ENCODE measurements around the gene CHD1L. TPM values are rescaled to one million over a fixed set of nuclear protein-coding genes. Genes with fewer than 3 reads are reported as not detected.

Gene CHD1L
- polyA plus RNA-seq, 1 donor (not counting 4 experiments of a cell fraction or from before 2014, with no cell fraction given) = 49.2 TPM

DNA sequence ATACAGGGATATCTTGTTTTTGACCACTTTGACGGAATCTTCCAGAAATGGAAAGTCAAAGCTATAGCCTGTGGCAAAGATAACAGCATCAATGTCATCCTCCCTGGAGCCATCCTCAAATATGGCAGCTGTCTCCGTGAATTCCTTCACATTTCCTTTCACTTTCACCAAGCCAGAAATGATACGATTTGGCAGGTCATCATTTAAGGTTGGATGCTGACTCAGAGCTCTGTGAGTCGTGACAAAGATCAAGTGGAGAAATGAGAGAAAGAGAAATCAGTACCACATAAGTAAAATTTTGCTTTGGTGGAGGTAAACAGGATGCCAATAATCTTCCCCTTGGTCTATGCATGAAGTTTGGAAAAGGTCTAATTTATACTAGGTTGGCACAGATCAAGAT lies 41.2 kb upstream of the CHD1L start:
- Histone ChIP-seq H3K36me3 (ENCODE audit: control insufficient read depth in 2 of 2, extremely low read depth in 1 of 2, insufficient read depth in 2 of 2, low read length in 2 of 2) (no peaks in the 10 kb centered on the region), H3K27ac (ENCODE audit: control insufficient read depth, insufficient read depth, low read length) (no peak overlapping the region), H2AFZ (ENCODE audit: control insufficient read depth, low read length) (peak overlapping the region; percentile 56), H3K4me1 (ENCODE audit: control insufficient read depth, extremely low read depth, insufficient read depth, low read length) (no peaks in the 10 kb centered on the region), H4K20me1 (ENCODE audit: control insufficient read depth, extremely low read depth, insufficient read depth, low read length) (no peaks in the 10 kb centered on the region), H3K27me3 (ENCODE audit: control insufficient read depth, extremely low read depth, insufficient read depth, low read length) (no peaks in the 10 kb centered on the region), H3K9ac (ENCODE audit: control insufficient read depth, extremely low read depth, insufficient read depth, low read length) (no peak overlapping the region), H3K9me3 (ENCODE audit: control insufficient read depth, low read depth, low read length) (no peaks in the 10 kb centered on the region), H3K79me2 (ENCODE audit: control insufficient read depth, insufficient read depth, low read length) (no peaks in the 10 kb centered on the region), H3K4me2 (ENCODE audit: control insufficient read depth, extremely low read depth, insufficient read depth, low read depth, low read length) (peak overlapping the region; percentile 49), H3K9me1 (ENCODE audit: control insufficient read depth, extremely low read depth, insufficient read depth, low read length) (no peaks in the 10 kb centered on the region), H3K4me3 (ENCODE audit: control insufficient read depth in 2 of 3, extremely low read depth in 1 of 3, insufficient read depth in 2 of 3, low read depth in 1 of 3, low read length in 3 of 3) (no peak overlapping the region)
- dilution Hi-C loops (cut with MboI; ENCODE audit: extremely low pct_ligation_motif_present, low sequenced_read_pairs) = no loop called here
- TF ChIP-seq, protein P1, sequence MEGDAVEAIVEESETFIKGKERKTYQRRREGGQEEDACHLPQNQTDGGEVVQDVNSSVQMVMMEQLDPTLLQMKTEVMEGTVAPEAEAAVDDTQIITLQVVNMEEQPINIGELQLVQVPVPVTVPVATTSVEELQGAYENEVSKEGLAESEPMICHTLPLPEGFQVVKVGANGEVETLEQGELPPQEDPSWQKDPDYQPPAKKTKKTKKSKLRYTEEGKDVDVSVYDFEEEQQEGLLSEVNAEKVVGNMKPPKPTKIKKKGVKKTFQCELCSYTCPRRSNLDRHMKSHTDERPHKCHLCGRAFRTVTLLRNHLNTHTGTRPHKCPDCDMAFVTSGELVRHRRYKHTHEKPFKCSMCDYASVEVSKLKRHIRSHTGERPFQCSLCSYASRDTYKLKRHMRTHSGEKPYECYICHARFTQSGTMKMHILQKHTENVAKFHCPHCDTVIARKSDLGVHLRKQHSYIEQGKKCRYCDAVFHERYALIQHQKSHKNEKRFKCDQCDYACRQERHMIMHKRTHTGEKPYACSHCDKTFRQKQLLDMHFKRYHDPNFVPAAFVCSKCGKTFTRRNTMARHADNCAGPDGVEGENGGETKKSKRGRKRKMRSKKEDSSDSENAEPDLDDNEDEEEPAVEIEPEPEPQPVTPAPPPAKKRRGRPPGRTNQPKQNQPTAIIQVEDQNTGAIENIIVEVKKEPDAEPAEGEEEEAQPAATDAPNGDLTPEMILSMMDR (optimal IDR thresholded peaks at IDR 0.05 in 1 of 3, IDR thresholded peaks at IDR 0.05 in 1 of 3, conservative IDR thresholded peaks at IDR 0.05 in 1 of 3; ENCODE audit: extremely low read depth in 1 of 3, insufficient read depth in 2 of 3, low read length in 3 of 3) = no peak
- no peak for TF ChIP-seq EZH2 (IDR thresholded peaks at IDR 0.05; ENCODE audit: low read length)
- DNase-seq (ENCODE audit: low read depth, low spot score) (no peak), FAIRE-seq (no peak)

DNA sequence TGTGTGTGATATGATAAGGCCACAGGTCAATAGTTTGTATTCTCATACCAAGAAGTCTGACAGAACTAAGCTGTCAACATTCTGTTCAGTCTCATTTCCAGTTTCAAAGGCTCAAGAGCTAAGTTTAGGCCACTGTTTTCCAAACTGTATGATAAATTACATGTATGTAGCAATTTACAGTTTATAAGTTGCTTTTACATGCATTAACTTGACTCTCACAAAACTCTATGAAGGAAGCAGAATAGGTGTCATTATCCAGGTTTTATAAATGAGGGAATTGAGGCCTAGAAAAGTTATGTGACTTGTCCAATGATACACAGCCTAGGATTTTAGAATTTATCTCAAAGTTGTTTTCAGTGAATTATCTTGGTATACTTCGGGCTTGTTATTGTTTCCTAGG lies 40.7 kb upstream of the CHD1L start:
- H3K36me3 ChIP-seq (ENCODE audit: control insufficient read depth in 2 of 2, extremely low read depth in 1 of 2, insufficient read depth in 2 of 2, low read length in 2 of 2) = no peaks in the 10 kb centered on the region
- no peak overlapping the region for H3K9ac ChIP-seq (ENCODE audit: control insufficient read depth, extremely low read depth, insufficient read depth, low read length)
- H2AFZ ChIP-seq (ENCODE audit: control insufficient read depth, low read length) = no peak overlapping the region
- no peaks in the 10 kb centered on the region for H3K9me3 ChIP-seq (ENCODE audit: control insufficient read depth, low read depth, low read length)
- no peaks in the 10 kb centered on the region for H3K4me1 ChIP-seq (ENCODE audit: control insufficient read depth, extremely low read depth, insufficient read depth, low read length)
- H3K27ac ChIP-seq (ENCODE audit: control insufficient read depth, insufficient read depth, low read length) = no peak overlapping the region
- no peak for DNase-seq (ENCODE audit: low read depth, low spot score)
- no peaks in the 10 kb centered on the region for H4K20me1 ChIP-seq (ENCODE audit: control insufficient read depth, extremely low read depth, insufficient read depth, low read length)
- no peaks in the 10 kb centered on the region for H3K27me3 ChIP-seq (ENCODE audit: control insufficient read depth, extremely low read depth, insufficient read depth, low read length)
- no peak overlapping the region for H3K4me3 ChIP-seq (ENCODE audit: control insufficient read depth in 2 of 3, extremely low read depth in 1 of 3, insufficient read depth in 2 of 3, low read depth in 1 of 3, low read length in 3 of 3)
- FAIRE-seq = no peak
- H3K4me2 ChIP-seq (ENCODE audit: control insufficient read depth, extremely low read depth, insufficient read depth, low read depth, low read length) = no peak overlapping the region
- TF ChIP-seq, protein P1 (optimal IDR thresholded peaks at IDR 0.05 in 1 of 3, IDR thresholded peaks at IDR 0.05 in 1 of 3, conservative IDR thresholded peaks at IDR 0.05 in 1 of 3; ENCODE audit: extremely low read depth in 1 of 3, insufficient read depth in 2 of 3, low read length in 3 of 3) = no peak
- no peaks in the 10 kb centered on the region for H3K9me1 ChIP-seq (ENCODE audit: control insufficient read depth, extremely low read depth, insufficient read depth, low read length)
- no peaks in the 10 kb centered on the region for H3K79me2 ChIP-seq (ENCODE audit: control insufficient read depth, insufficient read depth, low read length)
- dilution Hi-C loops (cut with MboI; ENCODE audit: extremely low pct_ligation_motif_present, low sequenced_read_pairs) = no loop called here
